ENCODE data around the gene MRPS9.

The MRPS9 gene

DNA sequence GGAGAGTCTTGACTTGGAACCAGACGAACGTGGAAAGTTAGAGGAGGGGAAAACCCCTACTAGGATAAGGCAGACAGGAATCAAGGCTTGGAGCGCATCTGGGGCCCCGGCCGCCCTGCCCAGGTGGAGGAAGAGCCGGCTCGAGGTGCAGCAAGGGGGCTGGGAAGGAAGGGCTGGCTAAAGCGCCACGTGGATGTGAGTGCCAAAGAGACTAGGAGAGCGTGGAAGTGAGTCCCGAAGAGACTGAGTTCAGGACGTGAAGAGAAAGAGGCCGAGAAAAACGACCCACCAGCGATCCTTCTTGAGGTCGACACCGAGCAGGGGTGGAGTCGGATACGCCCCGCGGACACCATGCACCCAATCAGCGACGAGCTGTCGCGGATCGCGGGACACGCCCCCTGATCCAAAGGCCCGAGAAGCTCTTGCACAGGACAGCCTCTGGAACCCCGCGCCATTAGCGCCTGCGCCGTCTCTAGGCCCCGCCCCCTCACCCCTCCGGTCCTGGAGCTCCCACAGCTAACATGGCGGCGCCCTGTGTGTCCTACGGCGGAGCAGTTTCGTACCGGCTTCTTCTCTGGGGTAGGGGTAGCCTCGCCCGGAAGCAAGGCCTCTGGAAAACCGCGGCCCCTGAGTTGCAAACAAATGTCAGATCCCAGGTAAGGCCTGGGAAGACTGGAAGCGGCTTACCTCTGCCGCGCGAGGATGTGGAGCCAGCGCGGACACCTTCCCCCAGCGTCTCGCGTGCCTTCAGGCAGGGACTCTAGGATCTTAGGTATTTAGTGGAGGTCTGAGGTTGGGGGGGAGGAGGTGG is at the start of gene MRPS9:
Gene MRPS9, plus strand, starts transcription at position 498 of the 811 bp plus-strand sequence. Its CDS starts 24 bp downstream, at position 522.
- peak; percentile 97 for DNase-seq (ENCODE audit: low spot score)

GRCh38 chr2:105005181-105005951 is 32.5 kb upstream of the MRPS9 start:
- no peak for DNase-seq (ENCODE audit: low spot score)

GRCh38 chr2:105007367-105007766 is 30.5 kb upstream of the MRPS9 start:
- no peak for DNase-seq (ENCODE audit: low spot score)

GRCh38 chr2:105032476-105032875 is 5.4 kb upstream of the MRPS9 start:
- DNase-seq (ENCODE audit: low spot score), result no peak

DNA sequence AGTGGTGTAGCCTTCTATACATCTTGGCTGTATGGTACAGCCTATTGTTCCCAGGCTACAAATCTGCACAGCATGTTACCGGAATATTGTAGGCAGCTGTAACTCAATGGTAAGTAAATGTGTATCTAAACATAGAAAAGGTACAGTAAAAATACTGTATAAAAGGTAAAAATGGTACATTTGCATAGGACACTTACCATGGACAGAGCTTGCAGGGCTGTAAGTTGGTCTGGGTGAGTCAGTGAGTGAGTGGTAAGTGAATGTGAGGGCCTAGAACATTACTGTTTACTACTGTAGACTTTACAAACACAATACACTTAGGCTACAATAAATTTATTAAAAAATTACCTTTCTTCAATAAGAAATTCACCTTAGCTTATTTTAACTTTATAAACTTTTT is 3.7 kb upstream of the MRPS9 start:
- no peak for DNase-seq (ENCODE audit: low spot score)

GRCh38 chr2:105038383-105039061 is 653 bp downstream of the MRPS9 start:
- peak; percentile 5 for DNase-seq (ENCODE audit: low spot score)

DNA sequence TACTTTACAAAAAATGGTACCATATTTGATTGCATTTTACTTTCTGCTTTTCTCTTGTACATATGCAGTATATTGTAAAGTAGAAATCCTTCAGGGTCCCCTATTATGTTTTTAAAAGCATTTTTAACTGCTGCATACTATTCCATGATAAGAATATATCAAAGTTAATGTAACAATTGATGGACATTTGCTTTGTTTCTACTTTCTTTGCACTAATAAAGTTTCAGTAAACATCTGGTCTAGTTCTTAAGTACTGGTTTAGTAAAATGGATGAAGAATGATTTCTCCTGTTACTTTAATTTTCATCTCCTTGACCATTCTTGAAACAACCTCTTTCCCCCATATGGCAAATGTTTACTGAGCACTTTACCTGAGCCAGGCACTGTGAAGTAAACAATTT is 1.7 kb downstream of the MRPS9 start:
- DNase-seq (ENCODE audit: low spot score), result no peak

DNA sequence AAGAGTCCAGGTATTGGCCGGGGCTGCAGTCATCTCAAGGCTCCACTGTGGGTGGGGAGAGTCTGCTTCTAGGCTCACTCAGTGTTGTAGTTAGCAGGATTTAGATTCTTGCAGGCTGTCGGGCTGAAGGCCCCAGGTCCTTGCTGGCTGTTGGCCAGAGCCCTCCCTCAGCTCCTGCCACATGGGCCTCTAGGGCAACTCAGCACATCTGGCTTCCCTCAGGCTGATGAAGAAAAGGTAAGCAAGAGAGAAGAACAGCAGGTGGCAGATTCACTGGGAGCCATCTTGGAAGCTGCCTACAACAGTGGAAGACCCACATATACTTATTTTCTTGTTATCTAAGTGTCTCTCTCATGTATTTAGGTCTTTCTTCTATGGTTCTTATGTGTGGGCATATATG is 4.3 kb downstream of the MRPS9 start:
- DNase-seq (ENCODE audit: low spot score), result no peak

DNA sequence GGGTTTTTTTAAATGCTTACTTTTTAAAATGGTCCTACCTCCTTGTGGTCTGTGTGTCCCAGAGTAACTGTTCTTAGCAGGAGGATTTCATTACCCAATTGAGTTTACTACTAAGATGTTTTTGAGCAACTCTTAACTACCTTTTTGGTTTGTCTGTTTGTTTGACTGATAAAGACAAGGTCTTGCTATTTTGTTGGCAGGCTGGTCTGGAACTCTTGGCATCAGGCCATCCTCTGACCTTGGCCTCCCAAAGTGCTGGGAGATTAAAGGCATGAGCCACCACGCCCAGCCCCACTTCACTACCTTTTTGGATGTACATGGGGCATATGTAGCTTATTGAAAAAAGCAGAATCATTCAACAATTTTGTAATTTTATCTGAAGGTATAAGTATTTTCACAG is 14.9 kb downstream of the MRPS9 start:
- DNase-seq (ENCODE audit: low spot score), result no peak

- DNase-seq (ENCODE audit: low spot score), result no peak
These were observed 17.7 kb downstream of the MRPS9 start for GRCh38 chr2:105055613-105056012.

DNA sequence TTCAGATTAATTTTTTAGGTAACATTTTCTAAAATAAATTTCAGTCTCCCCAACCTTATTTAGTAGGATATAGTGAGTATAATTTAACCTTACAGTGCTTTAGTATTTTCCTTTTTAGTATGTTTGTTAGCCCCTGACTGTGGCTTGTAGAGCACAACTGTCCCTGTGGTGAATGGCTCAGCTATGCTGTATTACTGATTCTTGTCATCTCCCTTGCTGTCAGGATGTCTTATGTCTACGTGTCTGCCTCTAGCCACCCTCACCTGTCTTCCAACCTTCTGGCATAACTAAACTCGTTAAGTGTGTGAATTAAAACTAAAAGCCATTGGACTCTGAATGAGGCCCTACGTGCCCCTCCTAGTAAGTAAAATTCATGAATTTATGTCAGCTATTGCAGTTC is 18.4 kb downstream of the MRPS9 start:
- DNase-seq (ENCODE audit: low spot score), result no peak

DNA sequence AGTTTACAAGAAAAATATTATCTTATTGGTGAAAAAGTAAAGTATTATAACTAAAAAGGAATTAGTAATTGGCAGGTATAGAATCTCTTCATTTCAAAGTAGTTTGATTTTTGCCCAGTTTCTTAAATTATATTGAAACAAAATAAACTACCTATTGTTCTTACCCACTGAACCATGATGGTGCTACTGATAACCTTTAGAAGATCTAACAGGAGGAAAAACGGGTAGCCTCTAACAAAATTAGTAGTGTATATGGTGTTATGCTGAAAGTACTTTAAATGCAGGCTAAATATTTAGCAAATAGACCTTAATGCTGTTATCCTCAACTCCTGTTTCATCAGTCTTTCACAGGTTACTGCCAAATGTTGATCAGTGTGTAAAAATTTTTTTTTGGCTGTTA is 19.1 kb downstream of the MRPS9 start:
- DNase-seq (ENCODE audit: low spot score), result no peak

DNA sequence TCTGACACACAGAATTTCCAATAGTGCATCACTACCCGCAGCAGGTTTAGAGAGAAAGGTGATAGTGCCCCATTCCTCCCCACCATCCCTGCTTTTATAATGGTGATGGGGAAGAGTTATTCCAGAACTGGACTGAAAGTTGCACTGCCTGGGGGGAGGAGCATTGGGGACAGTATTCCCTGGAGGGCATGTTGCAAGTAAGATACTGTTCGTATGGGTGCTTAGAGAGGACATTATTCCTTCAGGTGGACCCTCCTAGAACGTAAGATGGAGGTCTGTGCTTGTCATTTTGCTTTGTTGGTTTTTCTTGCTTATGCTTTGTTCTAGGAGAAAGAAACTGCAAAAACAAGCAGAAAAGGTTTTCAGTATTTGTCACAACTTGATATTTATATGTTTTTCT is 23.7 kb downstream of the MRPS9 start:
- no peak for DNase-seq (ENCODE audit: low spot score)

DNA sequence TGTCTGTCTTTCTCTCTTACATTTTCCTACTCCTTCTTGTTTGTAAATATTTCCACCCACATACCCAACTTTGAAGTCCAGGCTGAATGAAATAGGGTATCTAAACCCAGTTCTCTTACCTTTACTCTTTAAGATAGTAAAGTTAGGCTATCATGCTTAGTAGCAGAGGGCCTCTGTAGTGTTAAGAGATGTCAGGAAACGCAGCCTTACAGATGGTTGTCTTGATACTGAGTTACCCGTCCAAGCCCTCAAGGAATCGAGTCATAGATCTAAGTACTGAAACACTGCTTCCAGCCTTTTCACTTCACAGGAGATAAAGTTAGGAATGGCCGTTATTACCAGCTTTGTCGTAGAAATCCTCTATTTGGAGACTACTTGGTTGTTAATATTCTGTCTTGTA is 24.3 kb downstream of the MRPS9 start:
- DNase-seq (ENCODE audit: low spot score), result no peak

DNA sequence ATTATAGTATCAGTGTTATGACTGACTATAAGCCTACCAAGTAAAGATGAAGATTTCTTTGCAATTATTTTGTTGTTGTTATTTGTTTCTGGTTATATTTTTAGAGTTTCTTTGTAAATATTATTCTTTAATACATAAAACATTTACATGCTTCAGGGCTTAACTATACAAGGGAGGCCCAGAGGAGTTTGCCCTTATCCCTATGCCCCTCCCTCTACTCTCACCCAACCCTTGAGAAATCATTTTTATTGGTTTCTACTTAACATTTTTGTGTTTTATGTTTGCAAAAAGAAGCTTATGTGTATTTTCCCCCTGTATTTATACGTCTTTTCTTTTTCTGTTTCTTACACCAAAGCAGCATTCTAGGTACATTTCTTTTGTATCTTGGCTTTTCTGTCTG is 30.5 kb downstream of the MRPS9 start:
- no peak for DNase-seq (ENCODE audit: low spot score)

DNA sequence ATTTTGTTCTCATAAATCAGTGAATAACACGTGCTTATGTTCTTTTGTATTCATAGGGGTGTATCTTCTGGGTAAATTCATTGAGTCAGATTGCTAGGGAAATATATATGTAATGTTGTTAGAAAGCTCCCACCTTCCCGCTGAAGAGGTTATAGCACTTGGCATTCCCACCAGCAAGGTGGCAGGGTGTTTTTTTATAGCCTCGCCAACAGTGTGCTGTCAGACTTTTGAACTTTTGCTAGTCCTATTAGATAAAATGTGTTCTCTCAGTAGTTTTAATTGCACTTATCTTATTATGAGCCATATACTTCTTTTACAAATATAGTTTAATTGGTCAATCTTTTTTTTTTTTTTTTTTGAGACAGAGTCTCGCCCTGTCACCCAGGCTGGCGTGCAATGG is 31.0 kb downstream of the MRPS9 start:
- no peak for DNase-seq (ENCODE audit: low spot score)

GRCh38 chr2:105070010-105070865 is 32.4 kb downstream of the MRPS9 start:
- no peak for DNase-seq (ENCODE audit: low spot score)

DNA sequence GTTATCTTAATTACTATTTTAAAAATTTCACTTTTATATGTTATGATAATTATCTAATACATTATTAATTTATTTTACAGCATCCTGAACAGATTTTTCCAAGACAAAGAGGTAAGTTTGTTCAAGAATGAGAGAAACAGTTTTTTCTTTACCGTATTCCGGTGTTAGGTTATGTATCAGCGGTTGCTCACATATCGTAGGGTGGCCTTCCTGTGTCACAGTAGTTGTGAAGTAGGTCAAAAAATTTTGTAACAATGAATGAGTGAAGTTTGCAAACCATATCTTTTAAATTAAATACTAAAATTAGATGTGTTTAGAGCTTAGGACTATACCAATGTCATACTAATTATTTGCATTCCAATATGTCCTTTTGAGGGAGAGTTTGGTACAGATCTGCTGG is 33.5 kb downstream of the MRPS9 start:
- DNase-seq (ENCODE audit: low spot score), result no peak

DNA sequence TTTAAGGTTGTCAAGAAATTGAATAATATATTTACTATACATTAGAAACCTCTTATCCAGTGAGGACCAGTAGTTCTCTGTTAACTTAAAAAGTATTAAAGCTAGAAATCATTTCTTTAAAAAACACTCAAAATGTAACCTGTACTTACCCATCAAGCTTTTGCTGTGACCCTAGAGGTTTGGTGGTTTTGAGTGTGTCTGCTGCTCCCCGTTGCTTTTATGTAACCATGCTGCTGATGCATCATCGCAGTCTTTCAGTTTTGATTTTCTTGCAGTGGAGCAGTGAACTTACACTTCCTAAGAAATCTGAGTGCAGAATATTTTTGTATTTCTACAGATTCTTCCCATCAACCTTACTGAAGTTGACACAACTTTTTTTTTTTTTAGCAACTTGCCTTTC is 34.2 kb downstream of the MRPS9 start:
- DNase-seq (ENCODE audit: low spot score), result no peak

GRCh38 chr2:105073591-105073990 is 35.7 kb downstream of the MRPS9 start:
- no peak for DNase-seq (ENCODE audit: low spot score)

DNA sequence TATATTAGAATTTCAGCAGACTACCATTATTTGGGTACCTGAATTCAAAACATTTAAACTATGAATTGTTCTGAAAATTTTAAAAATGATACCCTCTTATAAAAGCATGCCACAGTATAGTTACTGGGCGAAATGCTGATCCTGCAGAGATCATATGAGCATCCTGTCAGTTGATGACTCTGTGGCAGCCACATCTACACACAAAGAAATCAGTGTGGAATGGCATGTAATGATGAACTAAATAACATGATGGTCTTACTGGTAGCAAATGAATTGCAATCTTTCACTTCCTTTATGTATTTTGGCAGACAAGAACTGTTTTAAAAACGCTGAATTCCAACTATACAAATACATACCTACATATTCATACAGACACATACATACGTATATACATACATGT is 38.3 kb downstream of the MRPS9 start:
- DNase-seq (ENCODE audit: low spot score), result no peak

DNA sequence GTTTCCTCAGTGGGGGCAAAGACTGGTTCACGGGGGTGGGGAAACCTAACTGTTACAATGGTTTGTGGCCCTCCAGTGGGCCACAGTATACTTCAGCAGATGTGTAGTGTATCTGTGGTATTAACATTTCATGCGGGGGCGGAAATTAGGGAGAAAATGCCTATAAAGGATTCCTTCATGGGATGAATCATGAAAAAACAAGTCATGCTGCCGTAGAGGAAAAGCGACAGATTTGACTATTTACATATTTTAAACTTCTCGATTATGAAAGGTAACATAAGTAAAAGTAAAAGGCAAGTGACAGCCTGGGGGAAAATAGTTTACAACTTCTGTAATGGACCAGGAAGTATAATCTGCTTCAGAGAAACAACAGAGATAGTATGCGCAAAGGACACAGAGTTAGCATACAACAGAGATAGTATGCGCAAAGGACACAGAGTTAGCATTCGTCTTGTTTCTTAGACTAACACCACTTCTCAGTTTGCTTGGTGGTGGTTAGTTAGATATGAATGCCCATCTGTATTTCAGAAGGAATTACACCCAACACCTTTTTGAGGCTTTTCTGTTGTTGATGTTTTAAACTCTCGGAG is 41.1 kb downstream of the MRPS9 start:
- no peak for DNase-seq (ENCODE audit: low spot score)
